A549 (cell line): ENCODE data around the gene DGKH. TPM values are rescaled to one million over a fixed set of nuclear protein-coding genes. Genes with fewer than 3 reads are reported as not detected.

Experiments used
- ATAC-seq, 2 experiments: fragments of 200-7000 bp in 1 of 2; fragments of >200 bp in 1 of 2; cut with Nextera tagmentation in 1 of 2; cut with Tn5 transposase in 1 of 2; 3 replicates each; pipeline versions ENCODE4 v1.8.0 to v1.9.1; 2018 to 2020; ENCODE audit warnings: mild to moderate bottlenecking in 1 of 2, moderate library complexity in 1 of 2
- CTCF ChIA-PET: fragments of 300-600 bp; sonication (Branson Sonifier 250); formaldehyde crosslinking; extraction: SDS; loops from one replicate; lab custom pipeline; 2021; ENCODE audit warnings: antibody characterized with exemption, inconsistent platforms; lab: Yijun Ruan, JAX
- POLR2A ChIA-PET: fragments of 350-600 bp; formaldehyde crosslinking; extraction: SDS; loops from one replicate; lab custom pipeline; 2021; ENCODE audit warnings: antibody characterized with exemption, inconsistent platforms; lab: Yijun Ruan, JAX
- DNase-seq, 2 experiments: peaks; one replicate each; pipeline versions ENCODE4 v3.0.0 to v3.0.0-alpha.2; 2011 to 2016; ENCODE audit warnings: low read depth in 1 of 2, low spot score in 1 of 2
- FAIRE-seq: peaks from 2 replicates; lab custom pipeline; 2011; peaks lifted over from hg19 to GRCh38; lab: Jason Lieb, UNC
- H3K27ac ChIP-seq, 2 experiments: fragments of >200 bp; sonication (Bioruptor Twin); formaldehyde crosslinking; 3 replicates each; pipeline ENCODE4 v1.5.1; 2016 to 2017
- H3K4me1 ChIP-seq: fragments of >200 bp; sonication (Bioruptor Twin); formaldehyde crosslinking; 3 replicates; pipeline ENCODE4 v1.6.1; 2016
- H3K4me2 ChIP-seq: fragments of >200 bp; sonication (Bioruptor Twin); formaldehyde crosslinking; 3 replicates; pipeline ENCODE4 v1.6.1; 2016
- H3K4me3 ChIP-seq: fragments of >200 bp; sonication (Bioruptor Twin); formaldehyde crosslinking; 3 replicates; pipeline ENCODE4 v1.5.1; 2016
- H3K9me3 ChIP-seq: fragments of >200 bp; sonication (Bioruptor Twin); formaldehyde crosslinking; 3 replicates; pipeline ENCODE4 v1.6.1; 2016
- ATOH8 ChIP-seq: fragments of 250-450 bp; sonication (Bioruptor Pico); IDR thresholded peaks from 2 replicates; pipeline ENCODE4 v1.5.0; 2020; ENCODE audit warnings: low read depth, mild to moderate bottlenecking, moderate library complexity
- BCL3 ChIP-seq: fragments of >200 bp; sonication (Bioruptor Twin); formaldehyde crosslinking; IDR thresholded peaks from 3 replicates; pipeline ENCODE4 v1.6.1; 2016
- CEBPB ChIP-seq, 2 experiments: fragments of >200 bp in 1 of 2; sonication (Bioruptor Twin) in 1 of 2; formaldehyde crosslinking in 1 of 2; IDR thresholded peaks; 2 replicates each; pipeline ENCODE4 v1.6.1; 2012 to 2016
- CHD2 ChIP-seq: fragments of 150-350 bp; IDR thresholded peaks from 2 replicates; pipeline ENCODE4 v1.6.1; 2014; ENCODE audit warnings: low read length; ENCODE audit not compliant: partially characterized antibody
- CHD4 ChIP-seq: fragments of 200-600 bp; sonication (generic); IDR thresholded peaks from 2 replicates; pipeline ENCODE4 v1.6.1; 2016; ENCODE audit warnings: antibody characterized with exemption, mild to moderate bottlenecking, borderline replicate concordance
- E2F6 ChIP-seq: IDR thresholded peaks from 2 replicates; pipeline ENCODE4 v1.6.1; 2012; ENCODE audit warnings: low read depth, borderline replicate concordance
- FOSB ChIP-seq: fragments of 250-450 bp; sonication (Bioruptor Pico); IDR thresholded peaks from 2 replicates; pipeline ENCODE4 v1.5.0; 2020; ENCODE audit warnings: mild to moderate bottlenecking, moderate library complexity
- FOSL2 ChIP-seq, 2 experiments: fragments of 450-650 bp in 1 of 2; fragments of >200 bp in 1 of 2; sonication (Bioruptor Twin) in 1 of 2; formaldehyde crosslinking; IDR thresholded peaks; 2 replicates each; pipeline versions ENCODE4 v1.5.0 to v1.6.1; 2016 to 2020; ENCODE audit warnings: mild to moderate bottlenecking in 1 of 2, moderate library complexity in 1 of 2
- FOXS1 ChIP-seq: fragments of 250-450 bp; sonication (Bioruptor Pico); IDR thresholded peaks from 2 replicates; pipeline ENCODE4 v1.5.0; 2020; ENCODE audit warnings: mild to moderate bottlenecking, moderate library complexity
- GATA3 ChIP-seq: IDR thresholded peaks from 2 replicates; pipeline ENCODE4 v1.6.1; 2012; ENCODE audit warnings: borderline replicate concordance
- HEYL ChIP-seq: fragments of 250-450 bp; sonication (Bioruptor Pico); IDR thresholded peaks from 2 replicates; pipeline ENCODE4 v1.8.0; 2021; ENCODE audit warnings: mild to moderate bottlenecking, moderate library complexity
- HMGXB4 ChIP-seq: fragments of 250-450 bp; sonication (Bioruptor Pico); IDR thresholded peaks from 2 replicates; pipeline ENCODE4 v1.5.0; 2021; ENCODE audit warnings: mild to moderate bottlenecking, moderate library complexity, borderline replicate concordance
- HOXA7 ChIP-seq: fragments of 250-450 bp; sonication (Bioruptor Pico); IDR thresholded peaks from 2 replicates; pipeline ENCODE4 v1.5.0; 2020; ENCODE audit warnings: mild to moderate bottlenecking, moderate library complexity
- HOXB13 ChIP-seq: fragments of 250-450 bp; sonication (Bioruptor Pico); IDR thresholded peaks from 2 replicates; pipeline ENCODE4 v1.5.0; 2020; ENCODE audit warnings: low read depth, mild to moderate bottlenecking, moderate library complexity
- KDM1A ChIP-seq: fragments of 200-600 bp; sonication (generic); IDR thresholded peaks from 2 replicates; pipeline ENCODE4 v1.6.1; 2016; ENCODE audit warnings: low read depth, mild to moderate bottlenecking
- MAFK ChIP-seq: fragments of 450-650 bp; IDR thresholded peaks from 2 replicates; pipeline ENCODE4 v1.6.1; 2014; ENCODE audit not compliant: partially characterized antibody
- NFE2L2 ChIP-seq: fragments of 150-350 bp; conservative IDR thresholded peaks from 2 replicates; pipeline ENCODE4 v1.6.1; 2014; ENCODE audit warnings: low read length
- NPAS2 ChIP-seq: fragments of 250-450 bp; sonication (Bioruptor Pico); IDR thresholded peaks from 2 replicates; pipeline ENCODE4 v1.8.0; 2022; ENCODE audit warnings: mild to moderate bottlenecking, moderate library complexity, borderline replicate concordance
- NR3C1 ChIP-seq: fragments of >200 bp; sonication (Bioruptor Twin); formaldehyde crosslinking; IDR thresholded peaks from 3 replicates; pipeline ENCODE4 v1.6.1; 2017
- POLR2AphosphoS2 ChIP-seq: conservative IDR thresholded peaks from 2 replicates; pipeline ENCODE4 v1.6.1; 2012; ENCODE audit warnings: low read length, improper control_type of control experiment, inconsistent platforms
- RARB ChIP-seq: fragments of 250-450 bp; sonication (Bioruptor Pico); IDR thresholded peaks from 2 replicates; pipeline ENCODE4 v1.8.0; 2021; ENCODE audit warnings: mild to moderate bottlenecking, moderate library complexity
- RCOR1 ChIP-seq: fragments of 150-350 bp; IDR thresholded peaks from 2 replicates; pipeline ENCODE4 v1.6.1; 2014; ENCODE audit warnings: antibody characterized with exemption, low read length, low read depth
- REST ChIP-seq: fragments of 200-600 bp; sonication (generic); IDR thresholded peaks from 2 replicates; pipeline ENCODE4 v1.6.1; 2016; ENCODE audit warnings: antibody characterized with exemption, mild to moderate bottlenecking, moderate library complexity
- RFX5 ChIP-seq: fragments of 450-650 bp; IDR thresholded peaks from 2 replicates; pipeline ENCODE4 v1.7.1; 2014; ENCODE audit warnings: antibody characterized with exemption, mild to moderate bottlenecking, moderate library complexity
- RNF2 ChIP-seq: fragments of 200-600 bp; sonication (generic); IDR thresholded peaks from 2 replicates; pipeline ENCODE4 v1.6.1; 2016; ENCODE audit warnings: low read depth, mild to moderate bottlenecking, antibody characterized with exemption, moderate library complexity, borderline replicate concordance
- ZSCAN20 ChIP-seq: fragments of 250-450 bp; sonication (Bioruptor Pico); IDR thresholded peaks from 2 replicates; pipeline ENCODE4 v1.8.0; 2022; ENCODE audit warnings: mild to moderate bottlenecking, moderate library complexity
- WGBS: methylation state at CpG from one replicate; pipeline ENCODE4 v1.1.6; 2017; ENCODE audit errors: missing lambda C conversion rate; 5-methylcytosine and 5-hydroxymethylcytosine counted together
- polyA plus RNA-seq, 4 experiments: library from polyadenylated mRNA; depleted of rRNA in 3 of 4; stranded (reverse); fragments of >200 nt; fragmentation: RNase III in 1 of 4; extraction: RNeasy Plus Mini Kit Qiagen cat#74134 plus additional on column Dnase treatment in 1 of 4; gene quantifications; 2 replicates in 3 of 4; 3 replicates in 1 of 4; pipeline ENCODE4 v1.2.3, GENCODE V29; 2011 to 2017

DGKH gene
- polyA plus RNA-seq, 2 of the 4 experiments (the other 2 are of a cell fraction), result 3.8 to 6.7 TPM

- H3K4me3 ChIP-seq, result no peak overlapping the region
- 98% methylated on average over 2 of the region's 2 CpGs for WGBS
- H3K4me1 ChIP-seq, result peaks cover 1% of the 10 kb centered on the region; the same call in 2 of the 3 replicates
- no peak overlapping the region for H3K4me2 ChIP-seq
- ChIA-PET POLR2A (no interaction called here), CTCF (no interaction called here)
- FAIRE-seq (no peak), ATAC-seq (no peak), DNase-seq (no peak)
- H3K9me3 ChIP-seq, result no peaks in the 10 kb centered on the region
- no peak overlapping the region for H3K27ac ChIP-seq
- TF ChIP-seq BCL3, result no peak
- TF ChIP-seq ATOH8 (CRISPR knock-in tag), result no peak
- no peak for TF ChIP-seq FOSL2 (IDR thresholded peaks at IDR 0.05)
- no peak for TF ChIP-seq FOSL2 (CRISPR knock-in tag; IDR thresholded peaks at IDR 0.05)
- no peak for TF ChIP-seq CHD2
- TF ChIP-seq RNF2, result no peak
- TF ChIP-seq POLR2AphosphoS2, result no peak
- no peak for TF ChIP-seq FOSB
- no peak for TF ChIP-seq CEBPB (IDR thresholded peaks at IDR 0.05)
- TF ChIP-seq E2F6, result no peak
- no peak for TF ChIP-seq NPAS2 (CRISPR knock-in tag)
- TF ChIP-seq RFX5, result no peak
- TF ChIP-seq HEYL (CRISPR knock-in tag), result no peak
- no peak for TF ChIP-seq HMGXB4 (CRISPR knock-in tag)
- no peak for TF ChIP-seq ZSCAN20
- no peak for TF ChIP-seq HOXB13 (CRISPR knock-in tag)
- no peak for TF ChIP-seq FOXS1 (CRISPR knock-in tag)
- TF ChIP-seq GATA3, result no peak
- no peak for TF ChIP-seq CHD4
- no peak for TF ChIP-seq HOXA7 (CRISPR knock-in tag)
- no peak for TF ChIP-seq RCOR1
Observed at GRCh38 chr13:42125046-42125445, 76.6 kb downstream of the DGKH start.

GRCh38 chr13:42127047-42127446 is 78.6 kb downstream of the DGKH start:
- no peak for ATAC-seq

More at GRCh38 chr13:42127047-42127446, 78.6 kb downstream of the DGKH start:
- 90% methylated on average over 3 of the region's 3 CpGs for WGBS
- TF ChIP-seq KDM1A, result no peak
- TF ChIP-seq MAFK, result no peak
- no peak for TF ChIP-seq REST
- no peak for TF ChIP-seq NR3C1
- no peak for TF ChIP-seq E2F6
- TF ChIP-seq NFE2L2, result no peak
- TF ChIP-seq RARB (CRISPR knock-in tag), result no peak
- no peak for TF ChIP-seq CHD2
- no peak for FAIRE-seq
- POLR2A ChIA-PET, result no interaction called here
- no peak overlapping the region for H3K4me3 ChIP-seq
- DNase-seq, result no peak
- H3K27ac ChIP-seq, result no peak overlapping the region
- CTCF ChIA-PET, result no interaction called here
- no peaks in the 10 kb centered on the region for H3K4me1 ChIP-seq
- no peak overlapping the region for H3K4me2 ChIP-seq
- no peaks in the 10 kb centered on the region for H3K9me3 ChIP-seq
